ENCODE results near the gene ZFYVE26.

DNA sequence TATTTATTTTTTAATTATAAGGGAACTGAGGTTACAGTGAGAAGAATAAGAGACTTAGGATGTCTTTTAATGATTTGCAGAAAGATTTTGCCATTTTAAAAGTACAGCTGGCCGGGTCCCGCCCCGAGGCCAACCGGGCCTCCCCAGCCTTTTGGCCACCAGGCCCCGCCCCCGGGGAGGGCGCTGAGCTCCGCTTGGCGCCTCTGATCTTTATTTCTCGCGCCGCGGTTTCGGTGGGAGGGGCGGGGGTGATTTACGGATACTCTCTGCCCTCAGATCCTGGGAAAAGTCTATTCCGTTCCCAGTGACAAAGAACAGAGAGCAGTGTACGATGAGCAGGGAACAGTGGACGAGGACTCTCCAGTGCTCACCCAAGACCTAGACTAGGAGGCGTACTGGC lies 17.7 kb downstream of the ZFYVE26 start:
- no peak for TF ChIP-seq TAF1 (IDR thresholded peaks at IDR 0.05; ENCODE audit: borderline replicate concordance, low read depth, low read length)
- no peak for TF ChIP-seq POLR2A (IDR thresholded peaks at IDR 0.05; ENCODE audit: low read depth, low read length)

Data from GM12892 (cell line).